ENCODE results near the gene UEVLD. TPM values are rescaled to one million over a fixed set of nuclear protein-coding genes. Genes with fewer than 3 reads are reported as not detected.

UEVLD gene
- total RNA-seq, 1 donor from 2014 or later, result 21.4 TPM

DNA sequence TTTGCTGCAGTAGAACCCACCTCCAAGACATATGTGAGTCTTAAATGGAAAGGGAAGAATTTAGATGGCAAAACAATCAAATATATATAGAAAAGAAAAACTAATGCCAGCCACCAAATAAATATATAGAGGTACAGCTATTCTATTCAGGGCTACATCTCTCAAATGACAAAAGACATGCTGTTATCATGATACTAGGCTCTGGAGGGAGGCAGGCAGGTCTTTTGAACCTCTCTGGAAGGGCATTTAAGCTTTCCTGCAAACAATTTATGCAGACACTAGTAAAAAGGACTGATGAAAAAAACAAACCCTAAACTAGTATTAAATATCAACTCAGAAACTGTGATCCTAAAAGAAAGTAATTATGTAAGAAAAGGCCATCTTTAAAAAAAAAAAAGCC is 24.4 kb downstream of the UEVLD start:
- TF ChIP-seq, protein P1, sequence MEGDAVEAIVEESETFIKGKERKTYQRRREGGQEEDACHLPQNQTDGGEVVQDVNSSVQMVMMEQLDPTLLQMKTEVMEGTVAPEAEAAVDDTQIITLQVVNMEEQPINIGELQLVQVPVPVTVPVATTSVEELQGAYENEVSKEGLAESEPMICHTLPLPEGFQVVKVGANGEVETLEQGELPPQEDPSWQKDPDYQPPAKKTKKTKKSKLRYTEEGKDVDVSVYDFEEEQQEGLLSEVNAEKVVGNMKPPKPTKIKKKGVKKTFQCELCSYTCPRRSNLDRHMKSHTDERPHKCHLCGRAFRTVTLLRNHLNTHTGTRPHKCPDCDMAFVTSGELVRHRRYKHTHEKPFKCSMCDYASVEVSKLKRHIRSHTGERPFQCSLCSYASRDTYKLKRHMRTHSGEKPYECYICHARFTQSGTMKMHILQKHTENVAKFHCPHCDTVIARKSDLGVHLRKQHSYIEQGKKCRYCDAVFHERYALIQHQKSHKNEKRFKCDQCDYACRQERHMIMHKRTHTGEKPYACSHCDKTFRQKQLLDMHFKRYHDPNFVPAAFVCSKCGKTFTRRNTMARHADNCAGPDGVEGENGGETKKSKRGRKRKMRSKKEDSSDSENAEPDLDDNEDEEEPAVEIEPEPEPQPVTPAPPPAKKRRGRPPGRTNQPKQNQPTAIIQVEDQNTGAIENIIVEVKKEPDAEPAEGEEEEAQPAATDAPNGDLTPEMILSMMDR (IDR thresholded peaks at IDR 0.05), result no peak
- H3K27me3 Mint-ChIP-seq (ENCODE audit: low read depth), result no peaks in the 10 kb centered on the region
- H3K9me3 Mint-ChIP-seq (ENCODE audit: low read depth), result no peaks in the 10 kb centered on the region
- no peak overlapping the region for H3K4me3 Mint-ChIP-seq (ENCODE audit: unreplicated experiment)
- H3K27ac Mint-ChIP-seq (ENCODE audit: unreplicated experiment), result no peak overlapping the region
- no peak for DNase-seq (ENCODE audit: low spot score)
- peaks cover 19% of the 10 kb centered on the region for H3K4me1 Mint-ChIP-seq (ENCODE audit: low read depth)
- peaks cover 8% of the 10 kb centered on the region for H3K36me3 Mint-ChIP-seq (ENCODE audit: low read depth)

DNA sequence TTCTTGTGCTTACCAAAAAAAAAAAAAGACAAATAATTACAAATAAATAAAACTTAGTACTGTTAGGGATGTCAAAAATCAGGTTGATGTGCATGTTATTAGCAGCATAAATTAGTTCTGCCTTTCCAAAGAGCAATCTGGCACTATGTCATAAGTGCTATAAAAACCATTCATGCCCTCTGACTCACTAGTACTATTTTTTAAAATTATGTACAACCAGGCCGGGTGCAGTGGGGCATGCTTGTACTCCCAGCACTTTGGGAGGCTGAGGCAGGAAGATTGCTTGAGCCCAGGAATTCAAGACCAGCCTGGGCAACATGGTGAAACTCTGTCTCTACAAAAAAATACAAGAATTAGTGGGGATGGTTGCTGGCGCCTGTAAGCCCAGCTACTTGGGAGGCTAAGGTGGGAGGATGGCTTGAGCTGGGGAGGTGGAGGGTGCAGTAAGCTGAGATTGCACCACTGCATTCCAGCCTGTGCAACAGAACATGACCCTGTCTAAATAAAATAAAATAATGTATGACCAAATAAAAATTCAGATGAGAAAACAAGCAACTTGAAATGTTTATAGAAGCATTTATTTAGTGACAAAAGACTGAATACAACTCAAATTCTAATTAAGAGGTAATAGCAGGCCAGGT is 25.3 kb downstream of the UEVLD start:
- Mint-ChIP-seq H3K27me3 (ENCODE audit: low read depth) (no peaks in the 10 kb centered on the region), H3K36me3 (ENCODE audit: low read depth) (peaks cover 9% of the 10 kb centered on the region), H3K9me3 (ENCODE audit: low read depth) (no peaks in the 10 kb centered on the region), H3K4me1 (ENCODE audit: low read depth) (peaks cover 17% of the 10 kb centered on the region), H3K27ac (ENCODE audit: unreplicated experiment) (no peak overlapping the region), H3K4me3 (ENCODE audit: unreplicated experiment) (no peak overlapping the region)
- no peak for DNase-seq (ENCODE audit: low spot score)
- TF ChIP-seq, protein P1 (IDR thresholded peaks at IDR 0.05), result no peak

DNA sequence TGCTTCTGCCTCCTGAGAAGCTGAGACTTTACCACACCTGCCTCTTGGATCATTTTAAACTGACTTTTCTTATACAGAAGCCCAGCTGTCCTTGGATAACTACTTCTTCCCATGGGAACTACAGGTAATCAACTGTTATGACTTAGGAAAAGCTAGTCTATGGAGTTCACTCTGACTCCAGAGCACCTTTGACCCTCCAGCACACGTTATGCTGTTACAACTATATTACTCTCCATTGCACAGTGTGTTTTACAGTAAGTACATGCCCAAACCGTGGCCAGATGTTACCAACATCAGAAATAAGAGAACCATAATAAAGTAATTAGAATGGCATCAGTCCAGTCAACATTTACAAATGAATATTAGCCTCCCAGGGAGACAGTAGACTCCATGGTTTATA is 40.5 kb downstream of the UEVLD start:
- no peak for DNase-seq (ENCODE audit: low spot score)
- peaks cover 6% of the 10 kb centered on the region for H3K36me3 Mint-ChIP-seq (ENCODE audit: low read depth)
- H3K4me3 Mint-ChIP-seq (ENCODE audit: unreplicated experiment), result no peak overlapping the region
- H3K27me3 Mint-ChIP-seq (ENCODE audit: low read depth), result no peaks in the 10 kb centered on the region
- H3K4me1 Mint-ChIP-seq (ENCODE audit: low read depth), result no peaks in the 10 kb centered on the region
- TF ChIP-seq, protein P1 (IDR thresholded peaks at IDR 0.05), result no peak
- no peak overlapping the region for H3K27ac Mint-ChIP-seq (ENCODE audit: unreplicated experiment)
- no peaks in the 10 kb centered on the region for H3K9me3 Mint-ChIP-seq (ENCODE audit: low read depth)

DNA sequence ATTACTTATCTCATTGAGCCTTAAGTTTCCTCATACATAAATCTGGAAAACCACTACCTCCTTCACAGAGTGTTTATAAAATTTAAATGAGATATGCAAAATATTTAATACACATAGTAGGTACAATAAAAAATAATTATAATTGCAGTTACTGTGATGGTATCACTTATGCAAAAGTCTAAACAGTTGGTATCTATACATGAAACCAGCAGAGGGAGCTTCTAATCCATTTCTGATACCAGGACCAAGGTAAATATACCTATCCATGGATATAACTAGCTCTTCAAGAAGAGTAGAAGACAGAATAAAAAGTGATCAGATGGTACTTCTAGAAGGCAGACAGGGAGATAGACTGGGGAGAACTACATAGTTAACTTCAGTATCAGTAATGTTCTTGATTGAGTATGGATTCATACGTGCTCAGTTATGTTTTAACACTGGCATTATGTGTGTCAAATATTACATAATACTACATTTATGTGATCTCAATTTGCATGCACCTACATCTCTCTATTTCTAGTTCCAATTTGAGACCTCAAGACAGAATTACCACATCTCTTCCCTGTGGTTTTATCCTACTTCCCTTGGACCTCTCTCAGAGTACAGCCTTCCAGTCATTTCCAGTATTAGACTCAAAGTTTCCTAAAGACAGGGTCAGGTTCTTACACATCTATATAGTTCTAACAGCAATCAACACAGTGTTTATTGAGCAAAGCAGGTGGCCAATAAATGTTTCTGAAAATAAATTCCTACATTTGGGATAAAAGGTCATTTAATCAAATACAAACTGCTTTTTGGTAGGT is 48.1 kb downstream of the UEVLD start:
- TF ChIP-seq, protein P1 (IDR thresholded peaks at IDR 0.05), result peak; percentile 81
- H3K36me3 Mint-ChIP-seq (ENCODE audit: low read depth), result peaks cover 4% of the 10 kb centered on the region
- H3K9me3 Mint-ChIP-seq (ENCODE audit: low read depth), result no peaks in the 10 kb centered on the region
- no peaks in the 10 kb centered on the region for H3K27me3 Mint-ChIP-seq (ENCODE audit: low read depth)
- no peak overlapping the region for H3K27ac Mint-ChIP-seq (ENCODE audit: unreplicated experiment)
- H3K4me1 Mint-ChIP-seq (ENCODE audit: low read depth), result no peaks in the 10 kb centered on the region
- H3K4me3 Mint-ChIP-seq (ENCODE audit: unreplicated experiment), result no peak overlapping the region
- DNase-seq (ENCODE audit: low spot score), result no peak

DNA sequence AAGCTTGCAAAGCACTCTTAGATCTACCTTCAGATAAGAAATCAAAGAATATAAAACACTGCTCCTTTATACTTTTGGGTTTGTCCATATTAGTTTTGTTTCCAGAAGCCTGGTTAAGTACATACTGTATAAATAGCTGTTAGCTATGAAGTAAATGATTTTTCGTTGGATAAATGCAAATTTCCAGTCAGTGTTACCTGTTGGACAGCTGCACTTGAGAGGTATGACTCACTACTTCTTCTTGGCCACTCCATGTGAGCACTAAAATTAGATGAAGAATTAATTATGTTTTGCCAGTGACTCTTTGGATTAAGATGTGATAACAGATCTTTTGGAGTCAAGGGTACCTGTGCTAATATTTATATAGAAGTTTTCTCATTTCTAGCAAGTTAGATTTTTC is 52.3 kb downstream of the UEVLD start:
- TF ChIP-seq, protein P1 (IDR thresholded peaks at IDR 0.05), result no peak
- Mint-ChIP-seq H3K4me3 (ENCODE audit: unreplicated experiment) (no peak overlapping the region), H3K27ac (ENCODE audit: unreplicated experiment) (no peak overlapping the region), H3K9me3 (ENCODE audit: low read depth) (no peaks in the 10 kb centered on the region), H3K36me3 (ENCODE audit: low read depth) (no peaks in the 10 kb centered on the region), H3K4me1 (ENCODE audit: low read depth) (no peaks in the 10 kb centered on the region), H3K27me3 (ENCODE audit: low read depth) (no peaks in the 10 kb centered on the region)
- DNase-seq (ENCODE audit: low spot score), result no peak

Data from chondrocyte (in vitro differentiated cells).